ENCODE measurements around the gene RBP3. TPM values are rescaled to one million over a fixed set of nuclear protein-coding genes. Genes with fewer than 3 reads are reported as not detected.

Gene RBP3
- total RNA-seq, 1 donor from 2014 or later: not detected

DNA sequence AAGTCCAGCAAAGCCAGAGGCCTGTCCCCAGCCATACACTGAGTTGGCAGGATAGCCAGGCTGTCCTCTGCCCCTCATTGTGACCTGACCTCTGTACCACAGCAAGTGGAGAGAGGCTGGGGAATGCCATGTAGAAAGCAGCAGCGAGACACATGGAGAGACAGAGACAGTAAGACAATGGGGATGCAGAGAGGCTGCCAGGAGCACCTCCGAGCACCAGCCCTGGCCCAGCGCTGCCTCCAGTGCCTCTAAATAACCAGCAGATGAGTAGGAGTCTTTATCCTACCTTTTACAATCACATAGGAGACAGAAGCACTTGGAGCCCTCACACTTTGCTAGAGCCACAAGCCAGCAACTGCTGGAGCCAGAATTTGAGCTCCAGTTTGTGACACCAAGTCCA, 17.8 kb upstream of the RBP3 start:
- Histone ChIP-seq H3K9ac (no peak overlapping the region), H4K20me1 (ENCODE audit: low read depth) (no peaks in the 10 kb centered on the region), H3K36me3 (no peaks in the 10 kb centered on the region), H3K4me2 (no peak overlapping the region), H3K27me3 (no peaks in the 10 kb centered on the region), H3K9me3 (ENCODE audit: low read depth) (no peaks in the 10 kb centered on the region), H2AFZ (replicated peaks) (no peak overlapping the region), H3K79me2 (ENCODE audit: low read depth) (no peaks in the 10 kb centered on the region), H3K4me3 (no peak overlapping the region), H3F3A (ENCODE audit: low read depth) (no peaks in the 10 kb centered on the region), H3K4me1 (no peaks in the 10 kb centered on the region), H3K27ac (no peak overlapping the region)
- Mint-ChIP-seq H3K9me3 (peaks cover 3% of the 10 kb centered on the region), H3K36me3 (no peaks in the 10 kb centered on the region), H3K4me1 (peaks cover 8% of the 10 kb centered on the region), H3K27ac (peak overlapping the region; percentile 40), H3K27me3 (ENCODE audit: insufficient read depth, low read depth) (peaks cover 14% of the 10 kb centered on the region), H3K4me3 (no peak overlapping the region)
- DNase-seq (ENCODE audit: low spot score): no peak
- TF ChIP-seq, protein P1, sequence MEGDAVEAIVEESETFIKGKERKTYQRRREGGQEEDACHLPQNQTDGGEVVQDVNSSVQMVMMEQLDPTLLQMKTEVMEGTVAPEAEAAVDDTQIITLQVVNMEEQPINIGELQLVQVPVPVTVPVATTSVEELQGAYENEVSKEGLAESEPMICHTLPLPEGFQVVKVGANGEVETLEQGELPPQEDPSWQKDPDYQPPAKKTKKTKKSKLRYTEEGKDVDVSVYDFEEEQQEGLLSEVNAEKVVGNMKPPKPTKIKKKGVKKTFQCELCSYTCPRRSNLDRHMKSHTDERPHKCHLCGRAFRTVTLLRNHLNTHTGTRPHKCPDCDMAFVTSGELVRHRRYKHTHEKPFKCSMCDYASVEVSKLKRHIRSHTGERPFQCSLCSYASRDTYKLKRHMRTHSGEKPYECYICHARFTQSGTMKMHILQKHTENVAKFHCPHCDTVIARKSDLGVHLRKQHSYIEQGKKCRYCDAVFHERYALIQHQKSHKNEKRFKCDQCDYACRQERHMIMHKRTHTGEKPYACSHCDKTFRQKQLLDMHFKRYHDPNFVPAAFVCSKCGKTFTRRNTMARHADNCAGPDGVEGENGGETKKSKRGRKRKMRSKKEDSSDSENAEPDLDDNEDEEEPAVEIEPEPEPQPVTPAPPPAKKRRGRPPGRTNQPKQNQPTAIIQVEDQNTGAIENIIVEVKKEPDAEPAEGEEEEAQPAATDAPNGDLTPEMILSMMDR (IDR thresholded peaks at IDR 0.05): no peak
- no peak for TF ChIP-seq EZH2phosphoT487 (IDR thresholded peaks at IDR 0.05)
- no peak for TF ChIP-seq EZH2 (IDR thresholded peaks at IDR 0.05)

DNA sequence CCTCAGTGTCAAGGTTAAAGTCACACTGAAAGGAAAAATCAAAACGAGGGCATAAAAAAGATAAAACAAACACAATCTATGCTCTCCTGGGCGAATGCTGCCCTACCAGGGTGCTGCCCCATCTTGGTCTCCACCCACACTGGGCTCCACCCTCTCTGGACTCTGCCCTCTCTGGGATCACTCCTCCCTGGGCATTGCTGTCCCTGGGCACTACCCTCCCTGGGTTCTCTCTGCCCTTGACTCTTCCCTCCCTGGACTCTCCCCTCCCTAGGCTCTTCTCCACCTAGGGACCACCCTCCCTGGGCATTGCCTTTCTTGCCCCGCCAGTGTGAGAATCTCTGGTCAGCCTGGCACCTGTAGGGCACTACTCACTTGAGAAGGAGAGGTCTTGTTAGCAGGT, 17.4 kb upstream of the RBP3 start:
- peaks cover 3% of the 10 kb centered on the region for H3K9me3 Mint-ChIP-seq
- H3K27me3 Mint-ChIP-seq (ENCODE audit: insufficient read depth, low read depth): peaks cover 14% of the 10 kb centered on the region
- Histone ChIP-seq H3K36me3 (no peaks in the 10 kb centered on the region), H3K4me1 (no peaks in the 10 kb centered on the region), H3K79me2 (ENCODE audit: low read depth) (no peaks in the 10 kb centered on the region), H3K27me3 (no peaks in the 10 kb centered on the region), H3K9ac (no peak overlapping the region), H3K4me3 (no peak overlapping the region), H3K27ac (no peak overlapping the region), H2AFZ (replicated peaks) (no peak overlapping the region), H3K9me3 (ENCODE audit: low read depth) (no peaks in the 10 kb centered on the region), H3F3A (ENCODE audit: low read depth) (no peaks in the 10 kb centered on the region), H3K4me2 (no peak overlapping the region), H4K20me1 (ENCODE audit: low read depth) (no peaks in the 10 kb centered on the region)
- peaks cover 6% of the 10 kb centered on the region for H3K4me1 Mint-ChIP-seq
- TF ChIP-seq EZH2 (IDR thresholded peaks at IDR 0.05) (no peak), EZH2phosphoT487 (IDR thresholded peaks at IDR 0.05) (no peak)
- TF ChIP-seq, protein P1 (IDR thresholded peaks at IDR 0.05): no peak
- no peak overlapping the region for H3K27ac Mint-ChIP-seq
- no peaks in the 10 kb centered on the region for H3K36me3 Mint-ChIP-seq
- DNase-seq (ENCODE audit: low spot score): no peak
- H3K4me3 Mint-ChIP-seq: no peak overlapping the region

DNA sequence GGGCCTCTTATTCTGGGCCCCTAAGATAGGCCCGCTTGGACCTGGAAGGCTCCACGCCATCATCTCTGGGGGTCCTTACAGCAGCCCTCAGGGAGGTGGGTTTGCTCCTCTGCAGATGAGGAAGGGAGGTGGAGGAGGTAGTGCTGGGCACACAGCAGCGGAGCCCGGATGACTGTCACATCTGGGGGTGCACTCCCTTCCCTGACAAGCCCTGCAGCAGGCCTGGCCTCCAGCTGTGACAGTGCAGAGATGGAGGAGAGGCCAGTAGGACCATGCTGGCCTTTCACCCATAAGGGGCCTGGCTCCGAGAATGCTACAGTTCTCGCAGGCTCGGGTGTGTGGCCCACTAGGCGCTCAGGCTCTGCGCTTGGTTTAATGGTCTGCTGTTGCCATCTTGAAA, 16.7 kb upstream of the RBP3 start:
- Histone ChIP-seq H3K9ac (no peak overlapping the region), H2AFZ (replicated peaks) (no peak overlapping the region), H3F3A (ENCODE audit: low read depth) (no peaks in the 10 kb centered on the region), H3K79me2 (ENCODE audit: low read depth) (no peaks in the 10 kb centered on the region), H3K4me1 (no peaks in the 10 kb centered on the region), H3K36me3 (no peaks in the 10 kb centered on the region), H4K20me1 (ENCODE audit: low read depth) (no peaks in the 10 kb centered on the region), H3K27me3 (no peaks in the 10 kb centered on the region), H3K4me3 (no peak overlapping the region), H3K4me2 (no peak overlapping the region), H3K9me3 (ENCODE audit: low read depth) (no peaks in the 10 kb centered on the region), H3K27ac (no peak overlapping the region)
- peaks cover 8% of the 10 kb centered on the region for H3K4me1 Mint-ChIP-seq
- H3K4me3 Mint-ChIP-seq: no peak overlapping the region
- peaks cover 3% of the 10 kb centered on the region for H3K9me3 Mint-ChIP-seq
- H3K36me3 Mint-ChIP-seq: no peaks in the 10 kb centered on the region
- TF ChIP-seq, protein P1 (IDR thresholded peaks at IDR 0.05): no peak
- DNase-seq (ENCODE audit: low spot score): no peak
- peaks cover 14% of the 10 kb centered on the region for H3K27me3 Mint-ChIP-seq (ENCODE audit: insufficient read depth, low read depth)
- H3K27ac Mint-ChIP-seq: no peak overlapping the region

DNA sequence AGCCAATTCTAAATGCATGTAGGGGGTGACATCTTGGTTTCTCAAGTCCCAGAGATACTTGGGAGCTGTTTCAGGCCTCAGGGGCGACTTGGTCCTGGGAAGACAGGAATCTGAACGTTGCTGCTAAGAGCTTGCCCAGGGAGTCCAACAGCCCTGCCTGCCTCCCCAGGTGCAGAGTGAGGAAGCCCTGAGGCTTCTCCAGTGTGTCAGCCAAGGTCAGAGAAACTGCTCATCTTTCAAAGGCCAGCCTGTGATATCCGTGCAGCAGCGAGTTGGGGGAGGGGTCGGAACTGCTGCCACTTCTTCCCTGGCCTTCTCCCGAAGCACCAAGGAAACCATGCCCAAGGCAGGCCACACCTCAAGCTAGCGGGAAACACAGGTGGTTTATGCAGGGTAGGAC, 16.2 kb upstream of the RBP3 start:
- H3K4me3 ChIP-seq: no peak overlapping the region
- TF ChIP-seq EZH2phosphoT487 (IDR thresholded peaks at IDR 0.05) (no peak), EZH2 (IDR thresholded peaks at IDR 0.05) (no peak)
- TF ChIP-seq, protein P1 (IDR thresholded peaks at IDR 0.05): no peak
- Mint-ChIP-seq H3K9me3 (peaks cover 3% of the 10 kb centered on the region), H3K4me3 (no peak overlapping the region), H3K27me3 (ENCODE audit: insufficient read depth, low read depth) (peaks cover 14% of the 10 kb centered on the region), H3K36me3 (no peaks in the 10 kb centered on the region), H3K4me1 (peaks cover 9% of the 10 kb centered on the region), H3K27ac (no peak overlapping the region)
- H3K9me3 ChIP-seq (ENCODE audit: low read depth): no peaks in the 10 kb centered on the region
- H3K4me2 ChIP-seq: no peak overlapping the region
- H3K36me3 ChIP-seq: no peaks in the 10 kb centered on the region
- H2AFZ ChIP-seq (replicated peaks): no peak overlapping the region
- H4K20me1 ChIP-seq (ENCODE audit: low read depth): no peaks in the 10 kb centered on the region
- H3K9ac ChIP-seq: no peak overlapping the region
- no peaks in the 10 kb centered on the region for H3K4me1 ChIP-seq
- no peaks in the 10 kb centered on the region for H3F3A ChIP-seq (ENCODE audit: low read depth)
- no peak overlapping the region for H3K27ac ChIP-seq
- no peak for DNase-seq (ENCODE audit: low spot score)
- H3K27me3 ChIP-seq: no peaks in the 10 kb centered on the region
- no peaks in the 10 kb centered on the region for H3K79me2 ChIP-seq (ENCODE audit: low read depth)
